Endothelial cell of umbilical vein (primary cell): Measurements from ENCODE around the gene DENND5B. TPM values are rescaled to one million over a fixed set of nuclear protein-coding genes. Genes with fewer than 3 reads are reported as not detected.

ENCODE experiments used
- BruUV-seq: library from RNA; stranded (reverse); fragments of 400-500 nt; replicated peaks from 2 replicates; lab custom pipeline; 2021; lab: Mats Ljungman, UMichigan
- CTCF ChIA-PET: fragments of 300-600, 350-600 bp; sonication (Branson Sonifier 250); formaldehyde crosslinking; loops from one replicate; lab custom pipeline; 2021; ENCODE audit warnings: antibody characterized with exemption, inconsistent platforms; lab: Charles Lee
- POLR2A ChIA-PET: fragments of 300-600, 350-600 bp; sonication (Branson Sonifier 250); formaldehyde crosslinking; loops from one replicate; lab custom pipeline; 2021; ENCODE audit warnings: antibody characterized with exemption, inconsistent platforms; lab: Charles Lee
- DNase-seq: peaks from one replicate; pipeline ENCODE4 v3.0.0-alpha.2; 2011; ENCODE audit warnings: low read depth, low spot score
- FAIRE-seq: peaks from 2 replicates; lab custom pipeline; 2011; peaks lifted over from hg19 to GRCh38; lab: Jason Lieb, UNC
- H2AFZ ChIP-seq: 2 replicates; pipeline ENCODE4 v1.6.0; 2012; ENCODE audit warnings: low read depth, low read length, control low read depth, inconsistent platforms
- H3K27ac ChIP-seq: 2 replicates; pipeline ENCODE4 v1.5.1; 2011; ENCODE audit warnings: low read depth, mild to moderate bottlenecking, control low read depth, low read length, moderate library complexity; ENCODE audit not compliant: insufficient read depth
- H3K27me3 ChIP-seq, 2 experiments: 2 replicates each; pipeline versions ENCODE4 v1.6.0 to v1.6.1; 2011; ENCODE audit warnings: low read length in 2 of 2, mixed read lengths in 1 of 2; ENCODE audit not compliant: control insufficient read depth in 2 of 2, insufficient read depth in 2 of 2
- H3K36me3 ChIP-seq, 2 experiments: 2 replicates in 1 of 2; 3 replicates in 1 of 2; pipeline ENCODE4 v1.5.1; 2011; ENCODE audit warnings: low read length in 2 of 2, mild to moderate bottlenecking in 1 of 2, moderate library complexity in 1 of 2; ENCODE audit not compliant: control insufficient read depth in 2 of 2, insufficient read depth in 2 of 2; ENCODE audit errors: extremely low read depth in 1 of 2
- H3K4me1 ChIP-seq: 3 replicates; pipeline ENCODE4 v1.5.1; 2011; ENCODE audit warnings: mild to moderate bottlenecking, low read length; ENCODE audit not compliant: control insufficient read depth, insufficient read depth; ENCODE audit errors: extremely low read depth
- H3K4me2 ChIP-seq: 2 replicates; pipeline ENCODE4 v1.6.1; 2011; ENCODE audit warnings: low read length, control low read depth, mixed read lengths; ENCODE audit not compliant: insufficient read depth
- H3K4me3 ChIP-seq, 3 experiments: fragments of 200-600 bp in 1 of 3; sonication (generic), shearing (Covaris generic) in 1 of 3; replicated peaks in 1 of 3; 2 replicates each; pipeline ENCODE4 v1.5.1; 2011 to 2016; ENCODE audit warnings: control low read depth in 3 of 3, low read length in 3 of 3, mild to moderate bottlenecking in 2 of 3, inconsistent platforms in 1 of 3, low read depth in 1 of 3, moderate library complexity in 1 of 3; ENCODE audit not compliant: insufficient read depth in 1 of 3
- H3K79me2 ChIP-seq: 2 replicates; pipeline ENCODE4 v1.6.0; 2012; ENCODE audit warnings: low read length, inconsistent platforms; ENCODE audit not compliant: control insufficient read depth, insufficient read depth
- H3K9ac ChIP-seq: replicated peaks from 2 replicates; pipeline ENCODE3; 2011; ENCODE audit warnings: low read length, control low read depth; ENCODE audit not compliant: insufficient read depth; ENCODE audit errors: extremely low read depth
- H3K9me1 ChIP-seq: replicated peaks from 3 replicates; pipeline ENCODE4 v1.6.0; 2011; ENCODE audit warnings: mild to moderate bottlenecking, low read length; ENCODE audit not compliant: control insufficient read depth, insufficient read depth; ENCODE audit errors: extremely low read depth
- H3K9me3 ChIP-seq: replicated peaks from 2 replicates; pipeline ENCODE4 v1.5.1; 2012; ENCODE audit warnings: low read length, inconsistent platforms; ENCODE audit not compliant: control insufficient read depth, insufficient read depth
- H4K20me1 ChIP-seq: replicated peaks from 2 replicates; pipeline ENCODE3; 2011; ENCODE audit warnings: mild to moderate bottlenecking, low read length; ENCODE audit not compliant: control insufficient read depth, insufficient read depth; ENCODE audit errors: extremely low read depth
- EZH2 ChIP-seq: IDR thresholded peaks from 2 replicates; pipeline ENCODE4 v1.6.1; 2012; ENCODE audit warnings: borderline replicate concordance, low read depth, mild to moderate bottlenecking, moderate library complexity, low read length, inconsistent platforms; ENCODE audit not compliant: severe bottlenecking
- FOS ChIP-seq: IDR thresholded peaks from 2 replicates; pipeline ENCODE4 v1.6.1; 2011; ENCODE audit warnings: mild to moderate bottlenecking, low read length, moderate library complexity, borderline replicate concordance; ENCODE audit not compliant: insufficient read depth
- GATA2 ChIP-seq: IDR thresholded peaks from 2 replicates; pipeline ENCODE4 v1.7.0; 2011; ENCODE audit warnings: low read depth, mild to moderate bottlenecking, moderate library complexity, mixed read lengths, low read length; ENCODE audit not compliant: insufficient read length, insufficient read depth
- JUN ChIP-seq: IDR thresholded peaks from 2 replicates; pipeline ENCODE4 v1.6.1; 2011; ENCODE audit warnings: borderline replicate concordance, low read depth; ENCODE audit not compliant: insufficient read length, insufficient read depth
- MYC ChIP-seq: IDR thresholded peaks from one replicate; pipeline ENCODE4 v1.6.1; 2011; ENCODE audit warnings: mild to moderate bottlenecking, low read depth, low read length
- POLR2A ChIP-seq: IDR thresholded peaks from 2 replicates; pipeline ENCODE4 v1.6.1; 2012; ENCODE audit warnings: low read depth, mild to moderate bottlenecking, control low read depth, low read length
- POLR2AphosphoS5 ChIP-seq: IDR thresholded peaks from 2 replicates; pipeline ENCODE4 v1.6.1; 2012; ENCODE audit warnings: low read depth, mild to moderate bottlenecking, control low read depth, low read length, moderate library complexity; ENCODE audit not compliant: insufficient read depth
- dilution Hi-C: fragments of 300-500 bp; cut with MboI; formaldehyde crosslinking; loops from one replicate; pipeline ENCODE4 v1.15.0; 2019; ENCODE audit warnings: low sequenced_read_pairs; ENCODE audit not compliant: extremely low pct_ligation_motif_present
- intact Hi-C: fragments of 100-400 bp; cut with micrococcal nuclease; formaldehyde crosslinking; loops from one replicate; pipeline ENCODE4 v1.10.0; 2022
- polyA plus RNA-seq, 4 experiments: library from polyadenylated mRNA; depleted of rRNA in 3 of 4; stranded (reverse) in 3 of 4; unstranded in 1 of 4; fragments of >200 nt; gene quantifications; 2 replicates each; pipeline versions ENCODE4 v1.2.1 to v1.2.3, GENCODE V29; 2011 to 2012; ENCODE audit warnings: missing spikeins in 1 of 4
- total RNA-seq: library from RNA; stranded (reverse); gene quantifications from 2 replicates; pipeline ENCODE4 v1.2.3, GENCODE V29; 2021
- TF ChIP-seq, protein P1 (sequence below), 2 donors: IDR thresholded peaks; 1 replicate in 1 of 2; 2 replicates in 1 of 2; pipeline ENCODE4 v1.5.1; 2011; ENCODE audit warnings: low read length in 2 of 2, mild to moderate bottlenecking in 2 of 2, moderate library complexity in 2 of 2, control low read depth in 1 of 2, inconsistent platforms in 1 of 2, low read depth in 1 of 2; ENCODE audit not compliant: insufficient read depth in 1 of 2; ENCODE audit errors: extremely low read depth in 1 of 2
- TF ChIP-seq, protein P2 (sequence below): IDR thresholded peaks from 2 replicates; pipeline ENCODE4 v1.6.1; 2011; ENCODE audit not compliant: insufficient read depth, insufficient read length

Gene DENND5B
- total and polyA plus RNA-seq, 2 donors (not counting 3 experiments of a cell fraction or from before 2014, with no cell fraction given), result 10.3 to 18.3 TPM

DNA sequence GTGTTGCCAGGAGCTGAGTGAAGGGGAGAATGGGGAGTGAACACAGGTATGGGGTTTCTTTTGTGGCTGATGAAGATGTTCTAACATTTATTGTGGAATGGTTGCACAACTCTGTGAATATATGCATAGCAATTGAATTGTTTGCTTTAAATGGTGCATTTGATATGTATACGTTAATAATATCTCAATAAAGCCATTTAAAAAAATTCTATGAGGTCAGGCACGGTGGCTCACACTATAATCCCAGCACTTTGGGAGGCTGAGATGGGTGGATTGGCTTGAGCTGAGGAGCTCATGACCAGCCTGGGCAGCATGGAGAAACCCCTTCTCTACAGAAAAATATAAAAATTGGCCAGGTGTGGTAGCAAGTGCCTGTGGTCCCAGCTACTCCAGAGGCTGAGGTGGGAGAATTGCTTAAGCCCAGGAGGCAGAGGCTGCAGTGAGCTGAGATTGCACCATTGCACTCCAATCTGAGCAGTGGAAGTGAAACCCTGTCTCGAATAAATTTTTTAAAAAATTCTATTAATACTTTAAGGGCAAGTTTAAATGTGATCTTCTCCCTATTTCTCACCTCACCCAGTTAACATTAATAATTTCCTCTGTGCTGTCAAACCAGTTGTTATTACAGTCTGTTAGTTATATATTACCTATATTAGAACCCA lies 65.3 kb downstream of the DENND5B start:
- H3K4me1 ChIP-seq, result peaks cover 7% of the 10 kb centered on the region
- no peak overlapping the region for H3K4me2 ChIP-seq
- H3K27me3 ChIP-seq, result no peaks in the 10 kb centered on the region
- TF ChIP-seq JUN (no peak), POLR2AphosphoS5 (no peak), POLR2A (no peak), MYC (no peak), EZH2 (no peak), FOS (no peak), GATA2 (no peak)
- TF ChIP-seq, protein P1, sequence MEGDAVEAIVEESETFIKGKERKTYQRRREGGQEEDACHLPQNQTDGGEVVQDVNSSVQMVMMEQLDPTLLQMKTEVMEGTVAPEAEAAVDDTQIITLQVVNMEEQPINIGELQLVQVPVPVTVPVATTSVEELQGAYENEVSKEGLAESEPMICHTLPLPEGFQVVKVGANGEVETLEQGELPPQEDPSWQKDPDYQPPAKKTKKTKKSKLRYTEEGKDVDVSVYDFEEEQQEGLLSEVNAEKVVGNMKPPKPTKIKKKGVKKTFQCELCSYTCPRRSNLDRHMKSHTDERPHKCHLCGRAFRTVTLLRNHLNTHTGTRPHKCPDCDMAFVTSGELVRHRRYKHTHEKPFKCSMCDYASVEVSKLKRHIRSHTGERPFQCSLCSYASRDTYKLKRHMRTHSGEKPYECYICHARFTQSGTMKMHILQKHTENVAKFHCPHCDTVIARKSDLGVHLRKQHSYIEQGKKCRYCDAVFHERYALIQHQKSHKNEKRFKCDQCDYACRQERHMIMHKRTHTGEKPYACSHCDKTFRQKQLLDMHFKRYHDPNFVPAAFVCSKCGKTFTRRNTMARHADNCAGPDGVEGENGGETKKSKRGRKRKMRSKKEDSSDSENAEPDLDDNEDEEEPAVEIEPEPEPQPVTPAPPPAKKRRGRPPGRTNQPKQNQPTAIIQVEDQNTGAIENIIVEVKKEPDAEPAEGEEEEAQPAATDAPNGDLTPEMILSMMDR (IDR thresholded peaks at IDR 0.05; ENCODE audit: extremely low read depth in 1 of 2, insufficient read depth in 1 of 2, low read depth in 1 of 2, low read length in 2 of 2), result no peak
- TF ChIP-seq, protein P2, sequence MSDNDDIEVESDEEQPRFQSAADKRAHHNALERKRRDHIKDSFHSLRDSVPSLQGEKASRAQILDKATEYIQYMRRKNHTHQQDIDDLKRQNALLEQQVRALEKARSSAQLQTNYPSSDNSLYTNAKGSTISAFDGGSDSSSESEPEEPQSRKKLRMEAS, result no peak
- no TSS peak for BruUV-seq
- no peak for DNase-seq
- H3K9me1 ChIP-seq, result no peaks in the 10 kb centered on the region
- no peak overlapping the region for H2AFZ ChIP-seq
- POLR2A ChIA-PET, result no interaction called here
- no peaks in the 10 kb centered on the region for H3K36me3 ChIP-seq
- H4K20me1 ChIP-seq, result no peaks in the 10 kb centered on the region
- H3K9ac ChIP-seq, result no peak overlapping the region
- peaks cover 7% of the 10 kb centered on the region for H3K79me2 ChIP-seq
- intact Hi-C loops (no loop called here), dilution Hi-C loops (no loop called here)
- H3K9me3 ChIP-seq, result no peaks in the 10 kb centered on the region
- FAIRE-seq, result no peak
- no peak overlapping the region for H3K27ac ChIP-seq
- H3K4me3 ChIP-seq, result no peak overlapping the region
- CTCF ChIA-PET, result interaction anchor here (0.6 kb wide), 1 partner anchor 70 kb away, joined by 3 read pairs; no protein-coding TSS in a partner anchor
